MCF 10A (cell line): ENCODE results near the gene CGNL1. TPM values are rescaled to one million over a fixed set of nuclear protein-coding genes. Genes with fewer than 3 reads are reported as not detected.
A peak's percentile ranks its signal among the peaks of the same experiment; 100 is the strongest.

ENCODE experiments used
- Bru-seq: library from RNA; stranded (reverse); fragments of 400-500 nt; gene quantifications from one replicate; lab custom pipeline; 2021; lab: Mats Ljungman, UMichigan
- BruChase-seq, 2 experiments: library from RNA; stranded (reverse); fragments of 400-500 nt; gene quantifications; one replicate each; lab custom pipeline; 2021; lab: Mats Ljungman, UMichigan
- BruUV-seq: library from RNA; stranded (reverse); fragments of 400-500 nt; replicated peaks from 2 replicates; lab custom pipeline; 2021; lab: Mats Ljungman, UMichigan
- CTCF ChIA-PET: fragments of 300-600 bp; sonication (Branson Sonifier 250); formaldehyde crosslinking; extraction: SDS; loops from one replicate; lab custom pipeline; 2021; ENCODE audit warnings: antibody characterized with exemption, inconsistent platforms; lab: Yijun Ruan, JAX
- POLR2A ChIA-PET: fragments of 300-600, 350-650 bp; sonication (Branson Sonifier 250); formaldehyde crosslinking; extraction: SDS; loops from one replicate; lab custom pipeline; 2020; ENCODE audit warnings: antibody characterized with exemption, inconsistent platforms; lab: Yijun Ruan, JAX
- DNase-seq: peaks from one replicate; pipeline ENCODE4 v3.0.0-alpha.2; 2018; ENCODE audit not compliant: unreplicated experiment
- H3K27ac Mint-ChIP-seq: one replicate; pipeline ENCODE4 v1.8.0; 2022; ENCODE audit warnings: mild to moderate bottlenecking, low read depth, mixed read lengths; ENCODE audit not compliant: unreplicated experiment
- H3K27me3 Mint-ChIP-seq: one replicate; pipeline ENCODE4 v1.8.0; 2022; ENCODE audit warnings: mixed read lengths; ENCODE audit not compliant: insufficient read depth, unreplicated experiment
- H3K36me3 Mint-ChIP-seq: one replicate; pipeline ENCODE4 v1.8.0; 2022; ENCODE audit warnings: mild to moderate bottlenecking, moderate library complexity, mixed read lengths; ENCODE audit not compliant: insufficient read depth, unreplicated experiment
- H3K4me1 Mint-ChIP-seq: one replicate; pipeline ENCODE4 v1.8.0; 2022; ENCODE audit warnings: mixed read lengths; ENCODE audit not compliant: insufficient read depth, unreplicated experiment
- H3K4me3 Mint-ChIP-seq: one replicate; pipeline ENCODE4 v1.8.0; 2022; ENCODE audit warnings: mild to moderate bottlenecking, moderate library complexity, mixed read lengths; ENCODE audit not compliant: unreplicated experiment
- H3K9me3 Mint-ChIP-seq: one replicate; pipeline ENCODE4 v1.8.0; 2022; ENCODE audit warnings: mixed read lengths; ENCODE audit not compliant: unreplicated experiment
- intact Hi-C: fragments of 100-400 bp; cut with micrococcal nuclease; formaldehyde crosslinking; loops from 2 replicates; pipeline ENCODE4 v1.14.1; 2022
- long read RNA-seq: library from polyadenylated mRNA; stranded (forward); transcript quantifications from one replicate; pipeline ENCODE4 v2.0.0, GENCODE V29; 2022
- total RNA-seq: library from RNA; stranded (reverse); gene quantifications from 2 replicates; pipeline ENCODE4 v1.2.3, GENCODE V29; 2022
- TF ChIP-seq, protein P1 (sequence below): fragments of 200-600 bp; IDR thresholded peaks from one replicate; pipeline ENCODE4 v1.8.0; 2022; ENCODE audit warnings: antibody characterized with exemption, mild to moderate bottlenecking; ENCODE audit not compliant: unreplicated experiment

The CGNL1 gene, protein sequence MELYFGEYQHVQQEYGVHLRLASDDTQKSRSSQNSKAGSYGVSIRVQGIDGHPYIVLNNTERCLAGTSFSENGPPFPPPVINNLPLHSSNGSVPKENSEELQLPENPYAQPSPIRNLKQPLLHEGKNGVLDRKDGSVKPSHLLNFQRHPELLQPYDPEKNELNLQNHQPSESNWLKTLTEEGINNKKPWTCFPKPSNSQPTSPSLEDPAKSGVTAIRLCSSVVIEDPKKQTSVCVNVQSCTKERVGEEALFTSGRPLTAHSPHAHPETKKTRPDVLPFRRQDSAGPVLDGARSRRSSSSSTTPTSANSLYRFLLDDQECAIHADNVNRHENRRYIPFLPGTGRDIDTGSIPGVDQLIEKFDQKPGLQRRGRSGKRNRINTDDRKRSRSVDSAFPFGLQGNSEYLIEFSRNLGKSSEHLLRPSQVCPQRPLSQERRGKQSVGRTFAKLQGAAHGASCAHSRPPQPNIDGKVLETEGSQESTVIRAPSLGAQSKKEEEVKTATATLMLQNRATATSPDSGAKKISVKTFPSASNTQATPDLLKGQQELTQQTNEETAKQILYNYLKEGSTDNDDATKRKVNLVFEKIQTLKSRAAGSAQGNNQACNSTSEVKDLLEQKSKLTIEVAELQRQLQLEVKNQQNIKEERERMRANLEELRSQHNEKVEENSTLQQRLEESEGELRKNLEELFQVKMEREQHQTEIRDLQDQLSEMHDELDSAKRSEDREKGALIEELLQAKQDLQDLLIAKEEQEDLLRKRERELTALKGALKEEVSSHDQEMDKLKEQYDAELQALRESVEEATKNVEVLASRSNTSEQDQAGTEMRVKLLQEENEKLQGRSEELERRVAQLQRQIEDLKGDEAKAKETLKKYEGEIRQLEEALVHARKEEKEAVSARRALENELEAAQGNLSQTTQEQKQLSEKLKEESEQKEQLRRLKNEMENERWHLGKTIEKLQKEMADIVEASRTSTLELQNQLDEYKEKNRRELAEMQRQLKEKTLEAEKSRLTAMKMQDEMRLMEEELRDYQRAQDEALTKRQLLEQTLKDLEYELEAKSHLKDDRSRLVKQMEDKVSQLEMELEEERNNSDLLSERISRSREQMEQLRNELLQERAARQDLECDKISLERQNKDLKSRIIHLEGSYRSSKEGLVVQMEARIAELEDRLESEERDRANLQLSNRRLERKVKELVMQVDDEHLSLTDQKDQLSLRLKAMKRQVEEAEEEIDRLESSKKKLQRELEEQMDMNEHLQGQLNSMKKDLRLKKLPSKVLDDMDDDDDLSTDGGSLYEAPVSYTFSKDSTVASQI
- 0.05 TPM in 1 of 2 replicates, not detected in the other for total RNA-seq
- percentile 6 among the genes with signal in this experiment for Bru-seq, nascent RNA
- BruChase-seq, experiment 1, labeled RNA remaining after a 6-hour chase, result percentile 6 among the genes with signal in this experiment
- percentile 9 among the genes with signal in this experiment for BruChase-seq, experiment 2, labeled RNA remaining after a 2-hour chase
- long read RNA-seq, result 0 reads

DNA sequence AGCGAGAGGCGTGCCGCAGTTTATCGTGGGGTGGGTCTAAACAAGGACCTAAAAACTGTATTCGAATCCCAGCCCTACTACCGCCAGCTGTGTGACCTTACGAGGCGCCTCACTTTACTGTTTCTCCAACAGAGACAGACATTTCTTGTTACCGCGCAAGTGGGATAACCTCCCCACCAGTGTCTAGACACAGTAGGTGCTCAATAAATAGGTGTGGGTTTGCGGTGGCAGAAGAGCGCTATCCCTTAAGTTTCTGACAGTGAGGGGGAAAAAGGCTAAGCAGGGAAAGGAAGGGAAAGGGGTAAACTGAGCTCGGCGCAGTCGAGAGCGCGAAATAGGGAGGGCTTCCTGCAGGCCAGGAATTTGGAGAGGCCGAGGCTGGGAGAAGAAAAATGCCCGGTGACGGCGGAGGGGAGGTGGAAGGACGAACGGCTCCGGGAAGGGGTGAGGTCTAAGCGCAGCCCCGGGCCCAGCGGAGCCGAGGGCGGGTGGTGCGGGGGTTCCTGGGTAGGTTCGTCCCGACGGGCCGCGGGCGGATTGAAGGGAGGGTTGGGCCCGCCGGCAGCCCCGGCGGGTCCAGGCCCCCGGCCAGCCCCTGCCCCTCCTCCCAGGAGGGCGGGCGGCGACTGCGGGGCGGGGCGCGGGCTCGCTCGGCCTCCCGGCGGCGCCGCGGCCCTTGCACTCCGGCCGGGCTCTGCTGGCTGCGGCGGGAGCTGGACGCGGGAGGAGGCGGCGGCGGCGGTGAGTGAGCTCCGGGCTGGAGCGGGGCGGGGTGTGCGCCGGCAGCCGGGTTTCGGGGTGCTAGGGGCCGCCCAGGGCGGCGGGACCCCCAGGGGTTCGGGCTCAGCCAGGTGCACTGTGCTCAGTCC is at the start of gene CGNL1:
CGNL1 (plus strand) TSS at position 679 of the 869 bp plus-strand sequence. CDS start 61,495 bp downstream, outside the sequence.
- DNase-seq, result no peak
- H3K27ac Mint-ChIP-seq, result no peak within 1 kb of the TSS
- POLR2A ChIA-PET, result no interaction called here

DNA sequence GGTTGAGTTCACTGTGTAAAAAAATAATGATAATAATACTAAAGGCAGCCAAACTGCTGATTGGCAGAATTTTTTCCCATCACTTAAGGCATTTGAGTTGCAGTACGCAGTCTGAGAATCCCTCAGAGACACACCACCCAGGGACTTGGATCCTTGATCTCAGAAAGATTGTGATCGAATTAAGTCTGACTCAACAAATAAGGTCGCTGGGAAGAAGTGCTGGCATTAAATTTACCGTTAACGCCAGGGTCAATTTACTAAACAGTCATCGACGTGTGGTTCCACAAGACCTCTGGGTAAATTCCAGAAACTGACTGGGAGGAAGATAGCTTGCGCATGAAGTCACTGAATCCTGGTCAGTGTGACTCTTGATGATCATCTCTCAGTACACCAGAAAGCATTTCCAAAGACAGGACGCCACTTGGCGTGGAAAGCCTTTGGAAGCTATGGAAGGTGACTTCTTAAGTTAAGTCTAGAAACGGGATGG is 48.3 kb upstream of the CGNL1 start:
- Mint-ChIP-seq H3K27ac (no peak overlapping the region), H3K27me3 (peaks cover 24% of the 10 kb centered on the region), H3K36me3 (no peaks in the 10 kb centered on the region), H3K9me3 (no peaks in the 10 kb centered on the region), H3K4me3 (no peak overlapping the region), H3K4me1 (peaks cover 4% of the 10 kb centered on the region)
- POLR2A ChIA-PET, result no interaction called here
- CTCF ChIA-PET, result interaction anchor here (0.6 to 3.9 kb wide), 4 partner anchors 12 to 214 kb away, joined by 3 to 30 read pairs (median 6); no protein-coding TSS in a partner anchor
- intact Hi-C loops, result no loop called here
- no TSS peak for BruUV-seq
- DNase-seq, result no peak
- TF ChIP-seq, protein P1, sequence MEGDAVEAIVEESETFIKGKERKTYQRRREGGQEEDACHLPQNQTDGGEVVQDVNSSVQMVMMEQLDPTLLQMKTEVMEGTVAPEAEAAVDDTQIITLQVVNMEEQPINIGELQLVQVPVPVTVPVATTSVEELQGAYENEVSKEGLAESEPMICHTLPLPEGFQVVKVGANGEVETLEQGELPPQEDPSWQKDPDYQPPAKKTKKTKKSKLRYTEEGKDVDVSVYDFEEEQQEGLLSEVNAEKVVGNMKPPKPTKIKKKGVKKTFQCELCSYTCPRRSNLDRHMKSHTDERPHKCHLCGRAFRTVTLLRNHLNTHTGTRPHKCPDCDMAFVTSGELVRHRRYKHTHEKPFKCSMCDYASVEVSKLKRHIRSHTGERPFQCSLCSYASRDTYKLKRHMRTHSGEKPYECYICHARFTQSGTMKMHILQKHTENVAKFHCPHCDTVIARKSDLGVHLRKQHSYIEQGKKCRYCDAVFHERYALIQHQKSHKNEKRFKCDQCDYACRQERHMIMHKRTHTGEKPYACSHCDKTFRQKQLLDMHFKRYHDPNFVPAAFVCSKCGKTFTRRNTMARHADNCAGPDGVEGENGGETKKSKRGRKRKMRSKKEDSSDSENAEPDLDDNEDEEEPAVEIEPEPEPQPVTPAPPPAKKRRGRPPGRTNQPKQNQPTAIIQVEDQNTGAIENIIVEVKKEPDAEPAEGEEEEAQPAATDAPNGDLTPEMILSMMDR, result no peak

More for the DNA sequence above, at the start of gene CGNL1:
- H3K27me3 Mint-ChIP-seq, result peaks cover 65% of the 10 kb centered on the region
- peak within 1 kb of the TSS; percentile 66 for H3K4me3 Mint-ChIP-seq
- no peaks in the 10 kb centered on the region for H3K4me1 Mint-ChIP-seq
- no peaks in the 10 kb centered on the region for H3K36me3 Mint-ChIP-seq
- BruUV-seq, result no TSS peak
- TF ChIP-seq, protein P1, result no peak
- H3K9me3 Mint-ChIP-seq, result no peaks in the 10 kb centered on the region
- CTCF ChIA-PET, result interaction anchor here (1.6 to 2.5 kb wide), 2 partner anchors 36 to 151 kb away, joined by 5 to 20 read pairs; no protein-coding TSS in a partner anchor
- intact Hi-C loops, result no loop called here

DNA sequence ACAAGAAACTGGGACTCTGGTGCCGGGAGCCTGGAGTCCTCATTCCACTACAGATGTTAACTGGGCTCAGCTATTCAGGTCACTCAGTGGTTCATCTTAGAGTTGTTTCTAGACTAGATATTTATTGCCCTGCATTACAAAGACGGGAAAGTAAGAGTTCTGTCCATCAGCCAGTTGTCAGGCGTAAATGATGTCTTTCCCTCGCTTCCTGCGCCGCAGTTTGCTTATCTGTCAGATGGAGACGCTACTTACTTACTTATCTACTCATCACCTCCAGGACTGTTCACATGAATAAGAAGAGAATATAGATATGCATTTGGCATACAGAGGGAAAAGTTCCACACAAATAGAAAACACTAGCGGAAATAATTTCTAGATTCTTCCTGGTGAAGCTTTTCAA is 47.8 kb upstream of the CGNL1 start:
- intact Hi-C loops, result no loop called here
- BruUV-seq, result no TSS peak
- H3K27ac Mint-ChIP-seq, result no peak overlapping the region
- peaks cover 24% of the 10 kb centered on the region for H3K27me3 Mint-ChIP-seq
- no peaks in the 10 kb centered on the region for H3K36me3 Mint-ChIP-seq
- H3K4me3 Mint-ChIP-seq, result no peak overlapping the region
- DNase-seq, result no peak
- TF ChIP-seq, protein P1, result no peak
- ChIA-PET POLR2A (no interaction called here), CTCF (interaction anchor here (0.6 to 3.9 kb wide), 4 partner anchors 11 to 213 kb away, joined by 3 to 30 read pairs (median 6); no protein-coding TSS in a partner anchor)
- H3K4me1 Mint-ChIP-seq, result peaks cover 4% of the 10 kb centered on the region
- no peaks in the 10 kb centered on the region for H3K9me3 Mint-ChIP-seq
